Activated CD4-positive, alpha-beta memory T cell treated with anti-CD3 and anti-CD28 coated beads for 36 hours (primary cell): Measurements from ENCODE around the gene FSTL3. TPM values are rescaled to one million over a fixed set of nuclear protein-coding genes. Genes with fewer than 3 reads are reported as not detected.
A peak's percentile ranks its signal among the peaks of the same experiment; 100 is the strongest.

ENCODE experiments used
- CTCF ChIA-PET: fragments of 350-600 bp; sonication (Branson Sonifier 250); formaldehyde crosslinking; loops from one replicate; lab custom pipeline; 2021; ENCODE audit warnings: antibody characterized with exemption, inconsistent platforms; lab: Charles Lee
- POLR2A ChIA-PET: fragments of 350-600 bp; sonication (Branson Sonifier 250); formaldehyde crosslinking; loops from one replicate; lab custom pipeline; 2021; ENCODE audit warnings: antibody characterized with exemption; lab: Charles Lee
- DNase-seq: peaks from one replicate; pipeline ENCODE4 v3.0.0-alpha.2; 2020
- H3K27ac Mint-ChIP-seq: one replicate; pipeline ENCODE4 v1.8.0; 2021; ENCODE audit warnings: mixed read lengths
- H3K27me3 Mint-ChIP-seq: one replicate; pipeline ENCODE4 v1.8.0; 2021; ENCODE audit warnings: mixed read lengths
- H3K36me3 Mint-ChIP-seq: one replicate; pipeline ENCODE4 v1.8.0; 2021; ENCODE audit warnings: mixed read lengths
- H3K4me1 Mint-ChIP-seq: one replicate; pipeline ENCODE4 v1.8.0; 2021; ENCODE audit warnings: low read depth, mixed read lengths
- H3K4me3 Mint-ChIP-seq: one replicate; pipeline ENCODE4 v1.8.0; 2021; ENCODE audit warnings: mild to moderate bottlenecking, mixed read lengths
- H3K9me3 Mint-ChIP-seq: one replicate; pipeline ENCODE4 v1.8.0; 2021; ENCODE audit warnings: mixed read lengths
- intact Hi-C: fragments of 100-400 bp; cut with micrococcal nuclease; formaldehyde crosslinking; loops from one replicate; pipeline ENCODE4 v1.15.1; 2023
- total RNA-seq, 2 experiments: library from RNA; stranded (reverse); gene quantifications; one replicate each; pipeline ENCODE4 v1.2.3, GENCODE V29; 2021

The FSTL3 gene
- total RNA-seq, 2 experiments from 2014 or later, result 5.7 to 6.0 TPM

GRCh38 chr19:647566-648284, 28.5 kb upstream of the FSTL3 start:
- POLR2A ChIA-PET, result no interaction called here
- H3K4me3 Mint-ChIP-seq, result no peak overlapping the region
- intact Hi-C loops, result no loop called here
- H3K27me3 Mint-ChIP-seq, result no peaks in the 10 kb centered on the region
- DNase-seq, result no peak
- CTCF ChIA-PET, result no interaction called here
- H3K36me3 Mint-ChIP-seq, result peaks cover 15% of the 10 kb centered on the region
- H3K9me3 Mint-ChIP-seq, result no peaks in the 10 kb centered on the region
- no peaks in the 10 kb centered on the region for H3K4me1 Mint-ChIP-seq
- no peak overlapping the region for H3K27ac Mint-ChIP-seq

- H3K9me3 Mint-ChIP-seq, result no peaks in the 10 kb centered on the region
- intact Hi-C loops, result no loop called here
- no peak overlapping the region for H3K4me3 Mint-ChIP-seq
- ChIA-PET POLR2A (no interaction called here), CTCF (no interaction called here)
- DNase-seq, result no peak
- H3K36me3 Mint-ChIP-seq, result peaks cover 15% of the 10 kb centered on the region
- H3K27ac Mint-ChIP-seq, result no peak overlapping the region
- no peaks in the 10 kb centered on the region for H3K27me3 Mint-ChIP-seq
- H3K4me1 Mint-ChIP-seq, result no peaks in the 10 kb centered on the region
Measured at GRCh38 chr19:648305-648704, 27.9 kb upstream of the FSTL3 start.

- H3K27ac Mint-ChIP-seq, result no peak overlapping the region
Measured at GRCh38 chr19:648904-649801, 27.0 kb upstream of the FSTL3 start.

GRCh38 chr19:650121-650520, 26.1 kb upstream of the FSTL3 start:
- Mint-ChIP-seq H3K27ac (no peak overlapping the region), H3K27me3 (no peaks in the 10 kb centered on the region), H3K36me3 (peaks cover 15% of the 10 kb centered on the region), H3K4me3 (no peak overlapping the region), H3K4me1 (peaks cover 5% of the 10 kb centered on the region), H3K9me3 (no peaks in the 10 kb centered on the region)
- ChIA-PET CTCF (no interaction called here), POLR2A (interaction anchor here (0.5 to 0.9 kb wide), 2 partner anchors 64 to 92 kb away, joined by 3 read pairs; no protein-coding TSS in a partner anchor)
- intact Hi-C loops, result no loop called here
- no peak for DNase-seq

More at GRCh38 chr19:648904-649801, 27.0 kb upstream of the FSTL3 start:
- ChIA-PET CTCF (no interaction called here), POLR2A (no interaction called here)
- H3K9me3 Mint-ChIP-seq, result no peaks in the 10 kb centered on the region
- H3K4me1 Mint-ChIP-seq, result no peaks in the 10 kb centered on the region
- no peak for DNase-seq
- intact Hi-C loops, result no loop called here
- no peak overlapping the region for H3K4me3 Mint-ChIP-seq
- H3K36me3 Mint-ChIP-seq, result peaks cover 15% of the 10 kb centered on the region
- no peaks in the 10 kb centered on the region for H3K27me3 Mint-ChIP-seq

- H3K36me3 Mint-ChIP-seq, result peaks cover 16% of the 10 kb centered on the region
- intact Hi-C loops, result no loop called here
- no peaks in the 10 kb centered on the region for H3K9me3 Mint-ChIP-seq
- DNase-seq, result no peak
- ChIA-PET POLR2A (no interaction called here), CTCF (no interaction called here)
- H3K4me1 Mint-ChIP-seq, result peaks cover 15% of the 10 kb centered on the region
- no peaks in the 10 kb centered on the region for H3K27me3 Mint-ChIP-seq
- no peak overlapping the region for H3K4me3 Mint-ChIP-seq
- no peak overlapping the region for H3K27ac Mint-ChIP-seq
Measured at GRCh38 chr19:651114-651818, 24.9 kb upstream of the FSTL3 start.

- ChIA-PET CTCF (no interaction called here), POLR2A (no interaction called here)
- peaks cover 18% of the 10 kb centered on the region for H3K4me1 Mint-ChIP-seq
- peaks cover 14% of the 10 kb centered on the region for H3K36me3 Mint-ChIP-seq
- H3K4me3 Mint-ChIP-seq, result no peak overlapping the region
- intact Hi-C loops, result no loop called here
- H3K27me3 Mint-ChIP-seq, result no peaks in the 10 kb centered on the region
- no peak overlapping the region for H3K27ac Mint-ChIP-seq
- no peak for DNase-seq
- H3K9me3 Mint-ChIP-seq, result no peaks in the 10 kb centered on the region
Measured at GRCh38 chr19:651991-652390, 24.2 kb upstream of the FSTL3 start.

- CTCF ChIA-PET, result no interaction called here
- intact Hi-C loops, result no loop called here
- Mint-ChIP-seq H3K9me3 (no peaks in the 10 kb centered on the region), H3K27me3 (no peaks in the 10 kb centered on the region), H3K4me1 (peaks cover 25% of the 10 kb centered on the region), H3K4me3 (no peak overlapping the region), H3K27ac (no peak overlapping the region), H3K36me3 (peaks cover 18% of the 10 kb centered on the region)
- DNase-seq, result no peak
- POLR2A ChIA-PET, result no interaction called here
Measured at GRCh38 chr19:652467-653389, 23.5 kb upstream of the FSTL3 start.

- ChIA-PET POLR2A (no interaction called here), CTCF (no interaction called here)
- H3K9me3 Mint-ChIP-seq, result no peaks in the 10 kb centered on the region
- H3K27ac Mint-ChIP-seq, result no peak overlapping the region
- intact Hi-C loops, result no loop called here
- peaks cover 32% of the 10 kb centered on the region for H3K4me1 Mint-ChIP-seq
- DNase-seq, result no peak
- H3K27me3 Mint-ChIP-seq, result no peaks in the 10 kb centered on the region
- peaks cover 15% of the 10 kb centered on the region for H3K36me3 Mint-ChIP-seq
- no peak overlapping the region for H3K4me3 Mint-ChIP-seq
Measured at GRCh38 chr19:653425-653824, 22.8 kb upstream of the FSTL3 start.

GRCh38 chr19:655691-656090, 20.5 kb upstream of the FSTL3 start:
- DNase-seq, result no peak
- intact Hi-C loops, result no loop called here
- Mint-ChIP-seq H3K27me3 (no peaks in the 10 kb centered on the region), H3K9me3 (no peaks in the 10 kb centered on the region), H3K4me1 (peaks cover 50% of the 10 kb centered on the region), H3K4me3 (no peak overlapping the region), H3K27ac (peak overlapping the region; percentile 18), H3K36me3 (peaks cover 18% of the 10 kb centered on the region)
- ChIA-PET POLR2A (no interaction called here), CTCF (interaction anchor here (0.7 kb wide), 1 partner anchor 72 kb away, joined by 3 read pairs; no protein-coding TSS in a partner anchor)

GRCh38 chr19:656751-657559, 19.2 kb upstream of the FSTL3 start:
- Mint-ChIP-seq H3K36me3 (peaks cover 25% of the 10 kb centered on the region), H3K4me3 (no peak overlapping the region), H3K4me1 (peaks cover 53% of the 10 kb centered on the region)

GRCh38 chr19:657611-658010, 18.6 kb upstream of the FSTL3 start:
- peaks cover 53% of the 10 kb centered on the region for H3K4me1 Mint-ChIP-seq
- ChIA-PET POLR2A (no interaction called here), CTCF (no interaction called here)
- no peaks in the 10 kb centered on the region for H3K9me3 Mint-ChIP-seq
- H3K4me3 Mint-ChIP-seq, result no peak overlapping the region
- no peaks in the 10 kb centered on the region for H3K27me3 Mint-ChIP-seq
- intact Hi-C loops, result no loop called here
- no peak for DNase-seq
- peaks cover 25% of the 10 kb centered on the region for H3K36me3 Mint-ChIP-seq
- H3K27ac Mint-ChIP-seq, result no peak overlapping the region

More at GRCh38 chr19:656751-657559, 19.2 kb upstream of the FSTL3 start:
- no peaks in the 10 kb centered on the region for H3K27me3 Mint-ChIP-seq
- H3K9me3 Mint-ChIP-seq, result no peaks in the 10 kb centered on the region
- ChIA-PET CTCF (interaction anchor here (1.0 kb wide), 1 partner anchor 77 kb away, joined by 3 read pairs; no protein-coding TSS in a partner anchor), POLR2A (interaction anchor here (0.7 kb wide), 1 partner anchor 84 kb away, joined by 3 read pairs; the partner anchor contains the start of gene BSG)
- intact Hi-C loops, result no loop called here
- peak overlapping the region; percentile 13 for H3K27ac Mint-ChIP-seq
- DNase-seq, result no peak
